ENCODE measurements around the gene RHBDF2. TPM values are rescaled to one million over a fixed set of nuclear protein-coding genes. Genes with fewer than 3 reads are reported as not detected.

RHBDF2 gene
- total RNA-seq, 1 experiment from 2014 or later: 19.7 TPM

GRCh38 chr17:76530811-76531485, 29.7 kb upstream of the RHBDF2 start:
- no peak overlapping the region; a peak in 1 of 7 replicates for H3K27ac Mint-ChIP-seq
- Histone ChIP-seq H3K27me3 (ENCODE audit: insufficient read depth, low read length) (no peaks in the 10 kb centered on the region; the same call in 1 of the 2 replicates), H3K9ac (ENCODE audit: extremely low read depth, insufficient read length, low read length) (no peak overlapping the region), H4K20me1 (ENCODE audit: control insufficient read depth, insufficient read depth, insufficient read length) (no peaks in the 10 kb centered on the region), H3K79me1 (ENCODE audit: insufficient read depth, low read depth, low read length, poor library complexity, severe bottlenecking) (no peaks in the 10 kb centered on the region), H4K8ac (replicated peaks; ENCODE audit: insufficient read length, low read depth, low read length) (no peak overlapping the region), H3K4me2 (ENCODE audit: insufficient read depth, insufficient read length, low read length) (no peak overlapping the region), H3K18ac (ENCODE audit: insufficient read length, low read depth, low read length) (no peak overlapping the region), H3K27ac (ENCODE audit: insufficient read length, low read depth, low read length) (no peak overlapping the region), H3K56ac (ENCODE audit: insufficient read length, low read depth, low read length) (no peak overlapping the region), H3K23me2 (ENCODE audit: insufficient read length, low read depth, low read length, poor library complexity, severe bottlenecking) (no peaks in the 10 kb centered on the region), H4K91ac (ENCODE audit: insufficient read length, low read depth, low read length) (no peak overlapping the region), H3K79me2 (ENCODE audit: insufficient read depth, low read length) (no peaks in the 10 kb centered on the region), H3K23ac (ENCODE audit: insufficient read length, low read depth, low read length) (no peak overlapping the region), H3K4me1 (ENCODE audit: insufficient read depth, low read length) (peaks cover 4% of the 10 kb centered on the region; the same call in 1 of the 2 replicates), H2BK15ac (ENCODE audit: low read depth, low read length) (no peak overlapping the region), H4K5ac (ENCODE audit: insufficient read length, low read depth, low read length) (no peak overlapping the region), H2AFZ (ENCODE audit: low read length) (no peak overlapping the region), H2BK5ac (ENCODE audit: insufficient read length, low read length) (no peak overlapping the region), H3K14ac (ENCODE audit: insufficient read depth, low read length) (no peak overlapping the region), H2BK120ac (ENCODE audit: low read depth, low read length, poor library complexity, severe bottlenecking) (no peak overlapping the region), H2AK5ac (ENCODE audit: insufficient read length, low read length) (no peak overlapping the region), H2BK20ac (ENCODE audit: low read depth, low read length, poor library complexity, severe bottlenecking) (no peak overlapping the region), H3T11ph (ENCODE audit: low read length) (no peak overlapping the region), H3K9me3 (ENCODE audit: control insufficient read depth, low read depth, low read length) (no peaks in the 10 kb centered on the region), H3K4ac (ENCODE audit: low read depth, low read length) (no peak overlapping the region), H2BK12ac (ENCODE audit: insufficient read length, low read depth, low read length) (no peak overlapping the region)
- TF ChIP-seq CTCF (conservative IDR thresholded peaks at IDR 0.05): no peak
- peaks cover 16 to 33% of the 10 kb centered on the region in 2 experiments for H3K4me1 Mint-ChIP-seq
- peaks cover 32% of the 10 kb centered on the region for H3K27me3 Mint-ChIP-seq (ENCODE audit: low read depth)
- no CpG with 5 or more reads among the region's 32 CpGs for WGBS (ENCODE audit: extremely low coverage, insufficient read length, low lambda C conversion rate)
- no peak overlapping the region for H3K4me3 Mint-ChIP-seq
- H3K9me3 Mint-ChIP-seq: no peaks in the 10 kb centered on the region
- no peaks in the 10 kb centered on the region for H3K36me3 Mint-ChIP-seq (ENCODE audit: insufficient read depth in 1 of 3, low read depth in 3 of 3)
- DNase-seq: no peak

Data from H9 (cell line).